Prostate gland (tissue), 2 donors: Measurements from ENCODE around the gene ACOD1. TPM values are rescaled to one million over a fixed set of nuclear protein-coding genes. Genes with fewer than 3 reads are reported as not detected.

ENCODE experiments used
- DNase-seq: peaks from one replicate; pipeline ENCODE4 v3.0.0-alpha.2; 2019; ENCODE audit warnings: low spot score
- H3K27ac ChIP-seq, 2 donors: fragments of 200-600 bp; sonication (generic); 2 replicates each; pipeline ENCODE4 v1.5.1; 2017 to 2019
- H3K27me3 ChIP-seq: fragments of 200-600 bp; sonication (generic); replicated peaks from 2 replicates; pipeline ENCODE4 v1.5.1; 2019; ENCODE audit not compliant: insufficient read depth
- H3K36me3 ChIP-seq, 2 donors: fragments of 200-600 bp; sonication (generic); 1 replicate in 1 of 2; 2 replicates in 1 of 2; pipeline versions ENCODE4 v1.5.1 to v1.8.1; 2017 to 2019
- H3K4me1 ChIP-seq: fragments of 200-600 bp; sonication (generic); replicated peaks from 2 replicates; pipeline ENCODE4 v1.5.1; 2019
- H3K4me3 ChIP-seq, 2 donors: fragments of 200-600 bp; sonication (generic); 2 replicates each; pipeline ENCODE4 v1.5.1; 2017 to 2019
- H3K9me3 ChIP-seq: fragments of 200-600 bp; sonication (generic); 2 replicates; pipeline ENCODE4 v1.5.1; 2017
- CTCF ChIP-seq, 4 experiments: fragments of 200-600 bp in 2 of 4; fragments of 450-650 bp in 2 of 4; sonication (generic) in 2 of 4; IDR thresholded peaks; 1 replicate in 3 of 4; 2 replicates in 1 of 4; pipeline ENCODE4 v1.5.1; 2016 to 2019; ENCODE audit warnings: antibody characterized with exemption in 4 of 4, mild to moderate bottlenecking in 2 of 4, moderate library complexity in 2 of 4
- POLR2A ChIP-seq: fragments of 450-650 bp; IDR thresholded peaks from one replicate; pipeline ENCODE4 v1.6.1; 2016; ENCODE audit warnings: antibody characterized with exemption, mild to moderate bottlenecking
- POLR2AphosphoS5 ChIP-seq: sonication (generic); formaldehyde crosslinking; IDR thresholded peaks from one replicate; pipeline ENCODE4 v1.6.1; 2017; ENCODE audit warnings: antibody characterized with exemption
- WGBS: methylation state at CpG from one replicate; pipeline ENCODE4 v1.1.5; 2018; 5-methylcytosine and 5-hydroxymethylcytosine counted together
- intact Hi-C: fragments of 100-400 bp; cut with DNase I; formaldehyde crosslinking; loops from one replicate; pipeline ENCODE4 v1.14.2; 2022
- total RNA-seq, 2 donors: library from RNA; depleted of rRNA; stranded (reverse); fragments of >200 nt; gene quantifications; one replicate each; pipeline ENCODE4 v1.1.0, GENCODE V29; 2016

The ACOD1 gene
- total RNA-seq, 2 donors from 2014 or later = not detected

GRCh38 chr13:76994281-76994680 lies 46.0 kb downstream of the ACOD1 start:
- intact Hi-C loops = no loop called here
- 96% methylated on average over 3 of the region's 3 CpGs for WGBS
- Histone ChIP-seq H3K27me3 (no peaks in the 10 kb centered on the region), H3K4me1 (no peaks in the 10 kb centered on the region), H3K4me3 (no peak overlapping the region), H3K27ac (no peak overlapping the region), H3K36me3 (no peaks in the 10 kb centered on the region), H3K9me3 (no peaks in the 10 kb centered on the region)
- TF ChIP-seq CTCF (IDR thresholded peaks at IDR 0.05) (no peak), POLR2A (no peak), POLR2AphosphoS5 (no peak)
- DNase-seq = no peak

DNA sequence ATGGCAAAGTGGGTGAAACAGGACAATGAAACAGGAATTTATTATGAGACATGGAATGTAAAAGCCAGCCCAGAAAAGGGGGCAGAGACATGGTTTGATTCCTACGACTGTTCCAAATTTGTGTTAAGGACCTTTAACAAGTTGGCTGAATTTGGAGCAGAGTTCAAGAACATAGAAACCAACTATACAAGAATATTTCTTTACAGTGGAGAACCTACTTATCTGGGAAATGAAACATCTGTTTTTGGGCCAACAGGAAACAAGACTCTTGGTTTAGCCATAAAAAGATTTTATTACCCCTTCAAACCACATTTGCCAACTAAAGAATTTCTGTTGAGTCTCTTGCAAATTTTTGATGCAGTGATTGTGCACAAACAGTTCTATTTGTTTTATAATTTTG lies 52.2 kb downstream of the ACOD1 start:
- TF ChIP-seq POLR2AphosphoS5 (peak; percentile 45), POLR2A (no peak)
- no peaks in the 10 kb centered on the region for H3K27me3 ChIP-seq
- H3K4me3 ChIP-seq = no peak overlapping the region
- 14% methylated on average over 1 of the region's 1 CpG for WGBS
- H3K27ac ChIP-seq = peak overlapping the region in 1 of 2 donors; percentile 5
- no peaks in the 10 kb centered on the region for H3K36me3 ChIP-seq
- H3K9me3 ChIP-seq = no peaks in the 10 kb centered on the region
- intact Hi-C loops = no loop called here
- no peak for DNase-seq
- no peaks in the 10 kb centered on the region for H3K4me1 ChIP-seq

- Histone ChIP-seq H3K27ac (no peak overlapping the region), H3K4me3 (no peak overlapping the region), H3K4me1 (no peaks in the 10 kb centered on the region), H3K9me3 (no peaks in the 10 kb centered on the region), H3K36me3 (no peaks in the 10 kb centered on the region), H3K27me3 (no peaks in the 10 kb centered on the region)
- intact Hi-C loops = no loop called here
- 22% methylated on average over 4 of the region's 4 CpGs for WGBS
- TF ChIP-seq CTCF (IDR thresholded peaks at IDR 0.05) (no peak), POLR2A (no peak), POLR2AphosphoS5 (no peak)
- DNase-seq = no peak
Observed at GRCh38 chr13:77001540-77001939, 53.2 kb downstream of the ACOD1 start.

DNA sequence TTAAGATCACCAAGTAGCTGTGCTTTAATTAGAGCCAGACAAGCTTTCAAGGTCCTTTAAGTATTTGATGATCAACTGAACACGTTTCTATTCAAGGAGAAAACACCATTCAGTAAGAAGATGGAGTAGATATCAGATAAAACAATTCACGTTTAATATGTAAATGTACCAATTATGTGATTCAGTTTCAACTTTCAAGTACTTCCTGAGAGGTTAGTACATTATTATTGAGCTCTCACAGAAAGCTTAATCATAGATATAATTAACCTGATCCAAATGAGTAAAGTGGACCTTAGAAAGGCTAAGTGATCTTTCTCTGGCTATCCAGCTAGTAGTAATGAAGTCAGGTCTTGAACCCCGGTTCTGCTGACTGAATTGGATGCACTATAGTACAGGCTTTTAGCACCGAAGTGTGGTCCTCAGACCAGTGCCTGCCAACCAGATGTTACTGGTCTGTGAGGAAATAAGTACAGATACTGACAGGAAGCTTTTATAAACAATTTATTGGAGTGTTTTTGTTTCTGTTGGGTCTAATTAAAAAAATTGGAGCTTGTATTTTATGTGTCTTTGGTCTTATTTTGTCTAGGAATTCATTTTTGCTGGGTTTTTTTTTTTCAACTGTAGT lies 53.8 kb downstream of the ACOD1 start:
- intact Hi-C loops = no loop called here
- H3K4me3 ChIP-seq = no peak overlapping the region
- H3K9me3 ChIP-seq = no peaks in the 10 kb centered on the region
- TF ChIP-seq POLR2A = no peak
- no peak for TF ChIP-seq CTCF (IDR thresholded peaks at IDR 0.05)
- no peak for TF ChIP-seq POLR2AphosphoS5
- no peak for DNase-seq
- H3K27ac ChIP-seq = no peak overlapping the region
- WGBS = 33% methylated on average over 4 of the region's 4 CpGs
- no peaks in the 10 kb centered on the region for H3K36me3 ChIP-seq
- H3K27me3 ChIP-seq = no peaks in the 10 kb centered on the region
- H3K4me1 ChIP-seq = no peaks in the 10 kb centered on the region

DNA sequence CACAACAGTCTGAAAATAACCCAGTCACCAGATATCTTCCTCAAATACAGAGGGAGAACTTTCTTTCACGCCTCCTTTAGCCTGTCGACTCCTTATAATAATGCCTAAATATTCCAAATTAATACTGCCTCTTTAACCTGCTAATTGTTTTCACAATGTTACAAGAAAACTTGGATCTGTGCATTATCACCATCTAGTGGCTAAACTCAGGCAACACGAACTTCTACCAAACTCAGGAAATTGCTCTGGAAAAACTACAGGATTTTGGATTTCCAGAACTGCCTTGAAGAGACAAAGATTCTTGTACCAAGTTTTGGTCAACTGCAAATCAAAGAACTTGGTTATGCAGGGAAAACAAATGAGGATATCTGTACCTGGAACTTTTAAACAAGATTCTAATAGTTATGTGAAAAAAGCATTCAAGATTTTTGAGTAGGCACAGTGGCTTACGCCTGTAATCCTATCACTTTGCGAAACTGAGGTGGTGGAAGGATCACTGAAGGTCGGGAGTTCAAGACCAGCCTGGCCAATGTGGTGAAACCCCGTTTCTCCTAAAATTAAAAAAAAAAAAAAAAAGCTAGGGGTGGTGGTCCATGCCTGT lies 54.4 kb downstream of the ACOD1 start:
- WGBS = 60% methylated on average over 7 of the region's 7 CpGs
- H3K4me3 ChIP-seq = no peak overlapping the region
- no peaks in the 10 kb centered on the region for H3K36me3 ChIP-seq
- H3K27ac ChIP-seq = no peak overlapping the region
- H3K4me1 ChIP-seq = no peaks in the 10 kb centered on the region
- H3K9me3 ChIP-seq = no peaks in the 10 kb centered on the region
- no peak for TF ChIP-seq POLR2AphosphoS5
- TF ChIP-seq CTCF (IDR thresholded peaks at IDR 0.05) = peak in 2 of 4 experiments; percentile 43 to 60
- no peak for TF ChIP-seq POLR2A
- DNase-seq = no peak
- H3K27me3 ChIP-seq = no peaks in the 10 kb centered on the region
- intact Hi-C loops = no loop called here

Other genes with a start within 250 kb of the ACOD1 start
- 100 to 1,000 TPM in 1 of 2 donors, 10 to 100 TPM in 1; 21.5 to 111 TPM for gene KCTD12, start 62.1 kb upstream of the ACOD1 start, total RNA-seq
- 10 to 100 TPM; 27.1 to 34.3 TPM for gene CLN5, start 43.6 kb downstream of the ACOD1 start, total RNA-seq
- gene FBXL3, start 78.6 kb downstream of the ACOD1 start, total RNA-seq = 100 to 1,000 TPM in 1 of 2 donors, 10 to 100 TPM in 1; 85.6 to 113 TPM